Mesenchymal stem cell (in vitro differentiated cells and primary cell): Measurements from ENCODE around the gene BAHD1.
A peak's percentile ranks its signal among the peaks of the same experiment; 100 is the strongest.

Experiments used
- DNase-seq: peaks from one replicate; pipeline ENCODE4 v3.0.0-alpha.2; 2013
- H2AFZ ChIP-seq: one replicate; pipeline ENCODE4 v1.6.1; 2013; ENCODE audit warnings: low read depth, mild to moderate bottlenecking, control low read depth, inconsistent platforms, low read length, moderate library complexity
- H2AK5ac ChIP-seq: 2 replicates; pipeline ENCODE4 v1.6.1; 2013; ENCODE audit warnings: low read length, moderate library complexity, mild to moderate bottlenecking, inconsistent platforms; ENCODE audit not compliant: severe bottlenecking
- H2BK120ac ChIP-seq: one replicate; pipeline ENCODE4 v1.6.1; 2013; ENCODE audit warnings: low read depth, mild to moderate bottlenecking, inconsistent platforms, low read length, moderate library complexity
- H2BK12ac ChIP-seq, 2 experiments: one replicate each; pipeline ENCODE4 v1.6.1; 2013; ENCODE audit warnings: inconsistent platforms in 2 of 2, low read length in 2 of 2, mild to moderate bottlenecking in 2 of 2, moderate library complexity in 2 of 2, control low read depth in 1 of 2
- H2BK15ac ChIP-seq: one replicate; pipeline ENCODE4 v1.6.1; 2013; ENCODE audit warnings: mild to moderate bottlenecking, low read depth, inconsistent platforms; ENCODE audit not compliant: poor library complexity, severe bottlenecking
- H2BK5ac ChIP-seq: 2 replicates; pipeline ENCODE4 v1.6.1; 2013; ENCODE audit warnings: low read depth, mild to moderate bottlenecking, low read length, control low read depth, inconsistent platforms; ENCODE audit not compliant: poor library complexity, severe bottlenecking
- H3K14ac ChIP-seq, 2 experiments: one replicate each; pipeline ENCODE4 v1.6.1; 2013; ENCODE audit warnings: inconsistent platforms in 2 of 2, low read length in 2 of 2, control low read depth in 1 of 2, mild to moderate bottlenecking in 1 of 2, moderate library complexity in 1 of 2
- H3K18ac ChIP-seq, 2 experiments: one replicate each; pipeline ENCODE4 v1.6.1; 2013; ENCODE audit warnings: inconsistent platforms in 2 of 2, low read length in 2 of 2, control low read depth in 1 of 2, low read depth in 1 of 2, mild to moderate bottlenecking in 1 of 2
- H3K23ac ChIP-seq, 2 experiments: one replicate each; pipeline ENCODE4 v1.6.1; 2013; ENCODE audit warnings: inconsistent platforms in 2 of 2, low read length in 2 of 2, mild to moderate bottlenecking in 2 of 2, moderate library complexity in 2 of 2, control low read depth in 1 of 2
- H3K27ac ChIP-seq: 2 replicates; pipeline ENCODE4 v1.5.1; 2013; ENCODE audit warnings: mild to moderate bottlenecking, moderate library complexity, low read length, control low read depth, inconsistent platforms; ENCODE audit not compliant: poor library complexity, severe bottlenecking
- H3K27me3 ChIP-seq, 2 experiments: 2 replicates each; pipeline versions ENCODE4 v1.6.1 to v1.7.0; 2013; ENCODE audit warnings: low read length in 2 of 2, mild to moderate bottlenecking in 2 of 2, moderate library complexity in 2 of 2, control low read depth in 1 of 2, inconsistent platforms in 1 of 2; ENCODE audit not compliant: control insufficient read depth in 1 of 2, insufficient read depth in 1 of 2
- H3K36me3 ChIP-seq, 2 experiments: 2 replicates each; pipeline versions ENCODE4 v1.6.1 to v1.7.0; 2013; ENCODE audit warnings: low read length in 2 of 2, control low read depth in 1 of 2, inconsistent platforms in 1 of 2, low read depth in 1 of 2, mild to moderate bottlenecking in 1 of 2; ENCODE audit not compliant: insufficient read depth in 2 of 2, control insufficient read depth in 1 of 2
- H3K4ac ChIP-seq, 2 experiments: one replicate each; pipeline ENCODE4 v1.6.1; 2013; ENCODE audit warnings: inconsistent platforms in 2 of 2, low read length in 2 of 2, mild to moderate bottlenecking in 2 of 2, moderate library complexity in 2 of 2, control low read depth in 1 of 2, low read depth in 1 of 2
- H3K4me1 ChIP-seq: 2 replicates; pipeline ENCODE4 v1.6.1; 2013; ENCODE audit warnings: low read depth, low read length, control low read depth; ENCODE audit not compliant: control insufficient read depth, insufficient read depth
- H3K4me2 ChIP-seq: 2 replicates; pipeline ENCODE4 v1.6.1; 2013; ENCODE audit warnings: low read length, mild to moderate bottlenecking, inconsistent platforms; ENCODE audit not compliant: poor library complexity, severe bottlenecking
- H3K4me3 ChIP-seq, 2 experiments: 2 replicates each; pipeline versions ENCODE4 v1.5.1 to v1.7.0; 2013; ENCODE audit warnings: low read length in 2 of 2, mild to moderate bottlenecking in 2 of 2, control low read depth in 1 of 2, low read depth in 1 of 2; ENCODE audit not compliant: insufficient read depth in 1 of 2
- H3K79me1 ChIP-seq: replicated peaks from 2 replicates; pipeline ENCODE4 v1.6.1; 2013; ENCODE audit warnings: mild to moderate bottlenecking, control low read depth, low read length, inconsistent platforms; ENCODE audit not compliant: poor library complexity, severe bottlenecking
- H3K9ac ChIP-seq: 2 replicates; pipeline ENCODE4 v1.7.0; 2013; ENCODE audit warnings: mild to moderate bottlenecking, low read length, moderate library complexity
- H3K9me3 ChIP-seq: 2 replicates; pipeline ENCODE4 v1.7.0; 2013; ENCODE audit warnings: mild to moderate bottlenecking, low read length; ENCODE audit not compliant: control insufficient read depth
- H4K8ac ChIP-seq: one replicate; pipeline ENCODE4 v1.6.1; 2013; ENCODE audit warnings: inconsistent platforms, mild to moderate bottlenecking, low read length, moderate library complexity
- H4K91ac ChIP-seq: one replicate; pipeline ENCODE4 v1.6.1; 2013; ENCODE audit warnings: mild to moderate bottlenecking, low read length, inconsistent platforms
- WGBS: methylation state at CpG from one replicate; pipeline ENCODE4 v1.1.7; 2013; ENCODE audit warnings: mixed read lengths; 5-methylcytosine and 5-hydroxymethylcytosine counted together

Gene BAHD1

DNA sequence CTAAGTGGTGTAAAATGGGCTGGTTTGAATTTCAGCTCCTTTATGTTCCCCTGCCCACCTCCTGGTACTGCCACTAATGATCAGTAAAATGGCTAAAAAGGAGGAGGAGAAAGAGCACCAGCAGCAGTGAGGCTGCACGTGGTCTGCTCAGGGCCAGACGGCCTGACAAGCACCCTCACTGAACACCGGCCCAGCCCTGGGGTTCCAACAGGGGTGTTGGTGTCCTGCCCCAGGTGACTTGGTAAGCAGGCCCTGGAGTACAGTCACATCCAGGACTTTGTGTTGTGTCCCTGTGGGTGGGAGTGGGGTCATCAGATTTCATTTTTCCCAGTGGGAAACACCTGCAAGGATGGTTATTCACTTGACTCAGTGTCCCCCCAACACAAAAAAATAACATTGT is 5.4 kb downstream of the BAHD1 start:
- no peak overlapping the region for H2AK5ac ChIP-seq
- H3K27me3 ChIP-seq, result no peaks in the 10 kb centered on the region
- no peak overlapping the region for H3K9ac ChIP-seq
- H3K27ac ChIP-seq, result no peak overlapping the region
- WGBS, result 60% methylated on average over 3 of the region's 3 CpGs
- H3K79me1 ChIP-seq, result peaks cover 34% of the 10 kb centered on the region
- peaks cover 0 to 3% of the 10 kb centered on the region in 2 experiments for H3K36me3 ChIP-seq
- H4K8ac ChIP-seq, result no peak overlapping the region
- H2BK120ac ChIP-seq, result no peak overlapping the region
- H3K9me3 ChIP-seq, result no peaks in the 10 kb centered on the region
- peaks cover 12% of the 10 kb centered on the region for H3K4me1 ChIP-seq
- no peak overlapping the region for H2BK5ac ChIP-seq
- H3K18ac ChIP-seq, result peak overlapping the region in 1 of 2 experiments; percentile 86
- H2AFZ ChIP-seq, result no peak overlapping the region
- H3K14ac ChIP-seq, result no peak overlapping the region
- no peak for DNase-seq
- H3K23ac ChIP-seq, result no peak overlapping the region
- no peak overlapping the region for H3K4me2 ChIP-seq
- peak overlapping the region in 1 of 2 experiments; percentile 7 for H2BK12ac ChIP-seq
- H2BK15ac ChIP-seq, result no peak overlapping the region
- H3K4me3 ChIP-seq, result no peak overlapping the region
- H3K4ac ChIP-seq, result peak overlapping the region in 1 of 2 experiments; percentile 2
- H4K91ac ChIP-seq, result no peak overlapping the region

GRCh38 chr15:40448354-40448753 is 7.6 kb downstream of the BAHD1 start:
- no peak overlapping the region for H2AFZ ChIP-seq
- H3K4ac ChIP-seq, result no peak overlapping the region
- H3K9me3 ChIP-seq, result no peaks in the 10 kb centered on the region
- H4K91ac ChIP-seq, result no peak overlapping the region
- 95% methylated on average over 4 of the region's 4 CpGs for WGBS
- no peak overlapping the region for H2BK15ac ChIP-seq
- DNase-seq, result no peak
- H3K9ac ChIP-seq, result no peak overlapping the region
- no peak overlapping the region for H2BK12ac ChIP-seq
- H2BK5ac ChIP-seq, result no peak overlapping the region
- no peaks in the 10 kb centered on the region for H3K36me3 ChIP-seq
- H3K4me3 ChIP-seq, result no peak overlapping the region
- no peak overlapping the region for H4K8ac ChIP-seq
- H2AK5ac ChIP-seq, result no peak overlapping the region
- no peak overlapping the region for H3K18ac ChIP-seq
- H3K27ac ChIP-seq, result no peak overlapping the region
- H2BK120ac ChIP-seq, result no peak overlapping the region
- H3K4me2 ChIP-seq, result no peak overlapping the region
- H3K4me1 ChIP-seq, result peaks cover 17% of the 10 kb centered on the region
- H3K23ac ChIP-seq, result no peak overlapping the region
- no peaks in the 10 kb centered on the region for H3K27me3 ChIP-seq
- no peak overlapping the region for H3K14ac ChIP-seq
- H3K79me1 ChIP-seq, result peaks cover 36% of the 10 kb centered on the region

DNA sequence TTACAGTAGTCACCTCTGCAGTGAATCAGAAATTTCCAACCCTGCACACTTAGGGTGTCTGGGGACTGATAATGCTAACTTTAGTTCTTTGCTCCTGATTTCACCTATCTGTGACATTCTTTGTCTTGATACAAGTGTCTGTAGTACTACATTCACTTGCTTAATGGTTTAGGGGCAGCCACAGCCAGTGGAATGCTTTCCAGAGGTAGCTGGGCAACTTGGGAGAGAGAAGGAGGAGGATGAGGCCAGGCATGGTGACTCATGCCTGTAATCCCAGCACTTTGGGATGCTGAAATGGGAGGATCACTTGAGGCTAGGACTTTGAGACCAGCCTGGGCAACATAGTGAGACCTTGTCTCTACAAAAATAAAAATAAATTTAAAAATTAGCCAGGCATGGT is 8.5 kb downstream of the BAHD1 start:
- Histone ChIP-seq H2BK15ac (no peak overlapping the region), H3K18ac (no peak overlapping the region), H4K8ac (no peak overlapping the region), H2BK120ac (no peak overlapping the region), H3K79me1 (peaks cover 39% of the 10 kb centered on the region), H2BK12ac (no peak overlapping the region), H3K4me1 (peaks cover 21% of the 10 kb centered on the region), H3K23ac (no peak overlapping the region), H3K36me3 (no peaks in the 10 kb centered on the region), H3K4me3 (no peak overlapping the region), H2AK5ac (no peak overlapping the region), H3K27me3 (no peaks in the 10 kb centered on the region), H3K4ac (no peak overlapping the region), H3K14ac (no peak overlapping the region), H2BK5ac (no peak overlapping the region), H3K9ac (no peak overlapping the region), H3K4me2 (no peak overlapping the region), H2AFZ (no peak overlapping the region), H3K9me3 (no peaks in the 10 kb centered on the region), H4K91ac (no peak overlapping the region), H3K27ac (no peak overlapping the region)
- DNase-seq, result peak; percentile 38

DNA sequence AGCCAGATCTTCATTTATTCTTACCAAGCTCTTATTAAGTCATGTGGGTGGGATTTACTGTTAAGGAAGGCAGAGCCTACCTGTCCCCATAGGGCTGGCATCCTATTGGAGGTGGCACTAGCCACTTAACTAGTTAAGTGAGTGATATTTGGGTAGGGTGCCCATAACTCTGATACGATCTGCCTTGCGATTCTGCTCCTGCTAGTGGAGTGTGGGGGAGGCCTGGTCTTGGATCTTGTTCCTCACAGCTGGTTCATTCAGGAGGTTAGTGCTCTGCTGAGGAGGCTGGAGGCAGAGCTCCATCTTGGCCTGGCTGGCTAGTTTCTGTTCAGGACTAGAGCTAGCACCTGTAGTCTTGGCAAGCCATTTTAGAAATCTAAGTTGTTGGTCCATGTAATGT is 9.3 kb downstream of the BAHD1 start:
- no peak overlapping the region for H3K4ac ChIP-seq
- no peaks in the 10 kb centered on the region for H3K9me3 ChIP-seq
- no peak overlapping the region for H4K91ac ChIP-seq
- peaks cover 28% of the 10 kb centered on the region for H3K4me1 ChIP-seq
- H3K27me3 ChIP-seq, result no peaks in the 10 kb centered on the region
- H2BK5ac ChIP-seq, result no peak overlapping the region
- H2BK12ac ChIP-seq, result no peak overlapping the region
- peaks cover 42% of the 10 kb centered on the region for H3K79me1 ChIP-seq
- no peak overlapping the region for H3K9ac ChIP-seq
- DNase-seq, result no peak
- no peak overlapping the region for H3K23ac ChIP-seq
- no peak overlapping the region for H3K18ac ChIP-seq
- H3K36me3 ChIP-seq, result no peaks in the 10 kb centered on the region
- H3K27ac ChIP-seq, result no peak overlapping the region
- no peak overlapping the region for H3K4me3 ChIP-seq
- 99% methylated on average over 2 of the region's 2 CpGs for whole genome bisulfite sequencing
- H3K14ac ChIP-seq, result no peak overlapping the region
- no peak overlapping the region for H2AK5ac ChIP-seq
- H2BK120ac ChIP-seq, result no peak overlapping the region
- no peak overlapping the region for H4K8ac ChIP-seq
- no peak overlapping the region for H2AFZ ChIP-seq
- no peak overlapping the region for H2BK15ac ChIP-seq
- no peak overlapping the region for H3K4me2 ChIP-seq
